HepG2 (cell line): ENCODE measurements around the gene CARS2. TPM values are rescaled to one million over a fixed set of nuclear protein-coding genes. Genes with fewer than 3 reads are reported as not detected.

Source experiments
- EP300 ChIP-seq, 3 experiments: sonication (generic) in 1 of 3; formaldehyde crosslinking in 1 of 3; IDR thresholded peaks; 2 replicates each; pipeline versions ENCODE4 v1.5.1 to v1.6.1; 2011 to 2020; ENCODE audit warnings: low read depth in 2 of 3, low read length in 2 of 3, borderline replicate concordance in 1 of 3, improper control_type of control experiment in 1 of 3, mild to moderate bottlenecking in 1 of 3, missing genetic modification reagents in 1 of 3, moderate library complexity in 1 of 3
- GABPB1 ChIP-seq: IDR thresholded peaks from 2 replicates; pipeline ENCODE4 v1.6.1; 2016; ENCODE audit warnings: mild to moderate bottlenecking, missing genetic modification reagents, moderate library complexity, missing compliant biosample characterization
- ISL2 ChIP-seq: sonication (generic); formaldehyde crosslinking; IDR thresholded peaks from 2 replicates; pipeline ENCODE4 v1.5.0; 2020; ENCODE audit warnings: missing genetic modification reagents
- MIER3 ChIP-seq: IDR thresholded peaks from 2 replicates; pipeline ENCODE4 v1.6.1; 2016; ENCODE audit warnings: missing compliant biosample characterization, borderline replicate concordance
- MXD3 ChIP-seq: IDR thresholded peaks from 2 replicates; pipeline ENCODE4 v1.6.1; 2016; ENCODE audit warnings: mild to moderate bottlenecking, missing biosample characterization, missing genetic modification reagents
- NCOA1 ChIP-seq: sonication (generic); formaldehyde crosslinking; IDR thresholded peaks from 2 replicates; pipeline ENCODE4 v1.9.0; 2021; ENCODE audit warnings: missing genetic modification reagents
- NONO ChIP-seq, 2 experiments: fragments of 450-650 bp in 1 of 2; sonication (generic) in 1 of 2; formaldehyde crosslinking in 1 of 2; IDR thresholded peaks in 1 of 2; conservative IDR thresholded peaks in 1 of 2; 2 replicates each; pipeline versions ENCODE4 v1.6.1 to v1.8.0; 2017 to 2022; ENCODE audit warnings: mild to moderate bottlenecking in 1 of 2, missing genetic modification reagents in 1 of 2, moderate library complexity in 1 of 2
- PAF1 ChIP-seq: IDR thresholded peaks from 2 replicates; pipeline ENCODE4 v1.6.1; 2016; ENCODE audit warnings: missing genetic modification reagents, missing compliant biosample characterization
- PHB2 ChIP-seq: fragments of 450-650 bp; IDR thresholded peaks from 2 replicates; pipeline ENCODE4 v1.6.1; 2018; ENCODE audit not compliant: partially characterized antibody
- RAD21 ChIP-seq: fragments of 450-650 bp; formaldehyde crosslinking; IDR thresholded peaks from 2 replicates; pipeline ENCODE4 v1.5.0; 2020; ENCODE audit warnings: mild to moderate bottlenecking
- SUZ12 ChIP-seq: fragments of 150-350 bp; IDR thresholded peaks from 2 replicates; pipeline ENCODE4 v1.6.1; 2014; ENCODE audit warnings: low read depth, low read length
- ZBTB20 ChIP-seq: sonication (generic); formaldehyde crosslinking; IDR thresholded peaks from 2 replicates; pipeline ENCODE4 v1.8.1; 2023; ENCODE audit warnings: missing genetic modification reagents, low read depth, mild to moderate bottlenecking, borderline replicate concordance
- ZNF317 ChIP-seq: sonication (generic); formaldehyde crosslinking; IDR thresholded peaks from 2 replicates; pipeline ENCODE4 v1.5.0; 2020; ENCODE audit warnings: mild to moderate bottlenecking, missing genetic modification reagents
- ZNF44 ChIP-seq: sonication (generic); formaldehyde crosslinking; IDR thresholded peaks from 2 replicates; pipeline ENCODE4 v1.5.1; 2020; ENCODE audit warnings: mild to moderate bottlenecking, missing genetic modification reagents
- ZNF563 ChIP-seq: sonication (generic); formaldehyde crosslinking; IDR thresholded peaks from 2 replicates; pipeline ENCODE4 v1.8.0; 2022; ENCODE audit warnings: mild to moderate bottlenecking, moderate library complexity, missing genetic modification reagents
- polyA plus RNA-seq, 8 experiments: library from polyadenylated mRNA; depleted of rRNA in 3 of 8; stranded (reverse) in 7 of 8; unstranded in 1 of 8; fragments of >200 nt; fragmentation: Illumina TruSeq in 4 of 8; extraction: Trizol in 4 of 8; gene quantifications; 2 replicates each; pipeline versions ENCODE4 v1.2.1 to v1.2.3, GENCODE V29; 2011 to 2016; ENCODE audit warnings: low read depth in 4 of 8, missing spikeins in 1 of 8, mixed read lengths in 1 of 8; ENCODE audit not compliant: insufficient read depth in 1 of 8
- total RNA-seq, 5 experiments: library from RNA; depleted of rRNA; stranded (reverse); fragments of >200 nt; fragmentation: Illumina TruSeq; extraction: Trizol; gene quantifications; 2 replicates each; pipeline ENCODE4 v1.2.3, GENCODE V29; 2016; ENCODE audit warnings: low read depth in 1 of 5
- TF ChIP-seq, protein P1 (sequence below), 2 experiments: fragments of 450-650 bp in 1 of 2; sonication (generic) in 1 of 2; formaldehyde crosslinking in 1 of 2; IDR thresholded peaks; 2 replicates each; pipeline versions ENCODE4 v1.6.1 to v1.8.0; 2016 to 2022; ENCODE audit warnings: antibody characterized with exemption in 1 of 2, mild to moderate bottlenecking in 1 of 2, missing genetic modification reagents in 1 of 2
- TF ChIP-seq, protein P2 (sequence below): sonication (generic); formaldehyde crosslinking; IDR thresholded peaks from 2 replicates; pipeline ENCODE4 v1.5.0; 2020; ENCODE audit warnings: missing genetic modification reagents

Gene CARS2
- total and polyA plus RNA-seq, 2 of the 13 experiments (the other 11 are each of a cell fraction or from before 2014, with no cell fraction given): 41.1 to 59.3 TPM

DNA sequence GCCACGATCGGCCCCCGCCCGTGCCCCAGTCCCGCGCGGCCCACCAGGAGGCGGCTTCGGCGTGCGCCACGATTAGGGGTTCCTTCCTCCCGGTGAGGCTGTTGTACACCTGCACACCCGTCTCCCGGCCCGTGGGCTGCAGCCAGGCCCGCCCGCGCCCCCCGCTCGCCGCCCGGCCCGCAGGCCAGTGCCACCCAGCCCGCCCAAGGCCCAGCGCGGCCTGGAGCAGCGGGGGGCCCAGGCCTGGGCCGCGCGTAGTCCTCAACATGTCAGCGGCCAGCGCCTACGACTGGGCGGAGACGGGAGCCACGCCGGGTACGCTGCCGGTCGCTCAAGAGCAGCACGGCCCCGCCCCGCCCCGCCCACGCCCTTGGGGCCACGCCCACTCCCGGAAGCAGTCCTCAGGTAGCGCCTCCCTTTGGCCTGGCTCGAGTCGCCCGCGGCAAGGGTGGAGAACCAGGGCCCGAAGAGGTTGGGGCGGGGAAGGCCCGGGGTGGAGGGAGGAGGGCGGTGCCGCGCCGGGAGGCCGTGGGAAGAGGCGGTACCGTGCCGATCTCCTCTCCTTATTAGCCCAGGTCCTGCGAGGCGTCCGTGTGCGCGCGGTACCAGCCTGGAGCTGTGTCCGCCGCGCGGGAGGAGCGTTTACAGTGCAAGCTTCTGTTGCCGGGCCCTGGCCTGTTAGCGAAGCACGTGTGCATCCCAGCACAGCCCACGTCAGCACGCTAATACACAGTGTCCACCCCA, at the start of gene CARS2 (continued):
- TF ChIP-seq, protein P1, sequence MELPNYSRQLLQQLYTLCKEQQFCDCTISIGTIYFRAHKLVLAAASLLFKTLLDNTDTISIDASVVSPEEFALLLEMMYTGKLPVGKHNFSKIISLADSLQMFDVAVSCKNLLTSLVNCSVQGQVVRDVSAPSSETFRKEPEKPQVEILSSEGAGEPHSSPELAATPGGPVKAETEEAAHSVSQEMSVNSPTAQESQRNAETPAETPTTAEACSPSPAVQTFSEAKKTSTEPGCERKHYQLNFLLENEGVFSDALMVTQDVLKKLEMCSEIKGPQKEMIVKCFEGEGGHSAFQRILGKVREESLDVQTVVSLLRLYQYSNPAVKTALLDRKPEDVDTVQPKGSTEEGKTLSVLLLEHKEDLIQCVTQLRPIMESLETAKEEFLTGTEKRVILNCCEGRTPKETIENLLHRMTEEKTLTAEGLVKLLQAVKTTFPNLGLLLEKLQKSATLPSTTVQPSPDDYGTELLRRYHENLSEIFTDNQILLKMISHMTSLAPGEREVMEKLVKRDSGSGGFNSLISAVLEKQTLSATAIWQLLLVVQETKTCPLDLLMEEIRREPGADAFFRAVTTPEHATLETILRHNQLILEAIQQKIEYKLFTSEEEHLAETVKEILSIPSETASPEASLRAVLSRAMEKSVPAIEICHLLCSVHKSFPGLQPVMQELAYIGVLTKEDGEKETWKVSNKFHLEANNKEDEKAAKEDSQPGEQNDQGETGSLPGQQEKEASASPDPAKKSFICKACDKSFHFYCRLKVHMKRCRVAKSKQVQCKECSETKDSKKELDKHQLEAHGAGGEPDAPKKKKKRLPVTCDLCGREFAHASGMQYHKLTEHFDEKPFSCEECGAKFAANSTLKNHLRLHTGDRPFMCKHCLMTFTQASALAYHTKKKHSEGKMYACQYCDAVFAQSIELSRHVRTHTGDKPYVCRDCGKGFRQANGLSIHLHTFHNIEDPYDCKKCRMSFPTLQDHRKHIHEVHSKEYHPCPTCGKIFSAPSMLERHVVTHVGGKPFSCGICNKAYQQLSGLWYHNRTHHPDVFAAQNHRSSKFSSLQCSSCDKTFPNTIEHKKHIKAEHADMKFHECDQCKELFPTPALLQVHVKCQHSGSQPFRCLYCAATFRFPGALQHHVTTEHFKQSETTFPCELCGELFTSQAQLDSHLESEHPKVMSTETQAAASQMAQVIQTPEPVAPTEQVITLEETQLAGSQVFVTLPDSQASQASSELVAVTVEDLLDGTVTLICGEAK (IDR thresholded peaks at IDR 0.05): no peak
- TF ChIP-seq, protein P1 (CRISPR knock-in tag; IDR thresholded peaks at IDR 0.05): peak; percentile 41; the same call in 1 of the 2 replicates
- TF ChIP-seq ZBTB20 (CRISPR knock-in tag): no peak
- no peak; the same call in 1 of the 2 replicates for TF ChIP-seq MXD3
- TF ChIP-seq ZNF317 (CRISPR knock-in tag): peak; percentile 51; the same call in 1 of the 2 replicates
- TF ChIP-seq EP300 (IDR thresholded peaks at IDR 0.05; ENCODE audit: low read depth in 2 of 2, low read length in 2 of 2): no peak
- TF ChIP-seq EP300 (CRISPR knock-in tag; IDR thresholded peaks at IDR 0.05; ENCODE audit: borderline replicate concordance): no peak
- peak; percentile 46; the same call in 1 of the 2 replicates for TF ChIP-seq ZNF563
- 0 out of 2 replicates have a peak, but pooled peaks have one; percentile 45 for TF ChIP-seq ISL2 (CRISPR knock-in tag)
- TF ChIP-seq MIER3 (CRISPR knock-in tag): no peak
- peak; percentile 90 for TF ChIP-seq GABPB1 (CRISPR knock-in tag)
- TF ChIP-seq PHB2: no peak
- TF ChIP-seq SUZ12: no peak
- TF ChIP-seq ZNF44 (CRISPR knock-in tag): no peak
- peak; percentile 33; the same call in 1 of the 2 replicates for TF ChIP-seq RAD21 (CRISPR knock-in tag)
- TF ChIP-seq, protein P2, sequence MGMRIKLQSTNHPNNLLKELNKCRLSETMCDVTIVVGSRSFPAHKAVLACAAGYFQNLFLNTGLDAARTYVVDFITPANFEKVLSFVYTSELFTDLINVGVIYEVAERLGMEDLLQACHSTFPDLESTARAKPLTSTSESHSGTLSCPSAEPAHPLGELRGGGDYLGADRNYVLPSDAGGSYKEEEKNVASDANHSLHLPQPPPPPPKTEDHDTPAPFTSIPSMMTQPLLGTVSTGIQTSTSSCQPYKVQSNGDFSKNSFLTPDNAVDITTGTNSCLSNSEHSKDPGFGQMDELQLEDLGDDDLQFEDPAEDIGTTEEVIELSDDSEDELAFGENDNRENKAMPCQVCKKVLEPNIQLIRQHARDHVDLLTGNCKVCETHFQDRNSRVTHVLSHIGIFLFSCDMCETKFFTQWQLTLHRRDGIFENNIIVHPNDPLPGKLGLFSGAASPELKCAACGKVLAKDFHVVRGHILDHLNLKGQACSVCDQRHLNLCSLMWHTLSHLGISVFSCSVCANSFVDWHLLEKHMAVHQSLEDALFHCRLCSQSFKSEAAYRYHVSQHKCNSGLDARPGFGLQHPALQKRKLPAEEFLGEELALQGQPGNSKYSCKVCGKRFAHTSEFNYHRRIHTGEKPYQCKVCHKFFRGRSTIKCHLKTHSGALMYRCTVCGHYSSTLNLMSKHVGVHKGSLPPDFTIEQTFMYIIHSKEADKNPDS: 0 out of 2 replicates have a peak, but pooled peaks have one; percentile 10
- TF ChIP-seq PAF1 (CRISPR knock-in tag): no peak
- TF ChIP-seq NCOA1: no peak
- no peak for TF ChIP-seq NONO (IDR thresholded peaks at IDR 0.05)
- no peak for TF ChIP-seq NONO (CRISPR knock-in tag; conservative IDR thresholded peaks at IDR 0.05)
